Peyer's patch (tissue), 4 donors: ENCODE data around the gene FILIP1. TPM values are rescaled to one million over a fixed set of nuclear protein-coding genes. Genes with fewer than 3 reads are reported as not detected.

Experiments
- DNase-seq, 3 donors: peaks; one replicate each; pipeline ENCODE4 v3.0.0-alpha.2; 2017 to 2019
- H3K27ac ChIP-seq, 4 donors: fragments of 200-600 bp; sonication (generic); one replicate each; pipeline ENCODE4 v1.5.1; 2016 to 2019
- H3K27me3 ChIP-seq, 2 donors: fragments of 200-600 bp; sonication (generic); one replicate each; pipeline ENCODE4 v1.5.1; 2019
- H3K36me3 ChIP-seq, 3 donors: fragments of 200-600 bp; sonication (generic); one replicate each; pipeline ENCODE4 v1.5.1; 2016 to 2019
- H3K4me1 ChIP-seq, 4 donors: fragments of 200-600 bp; sonication (generic); one replicate each; pipeline ENCODE4 v1.5.1; 2016 to 2019
- H3K4me3 ChIP-seq, 4 donors: fragments of 200-600 bp; sonication (generic); 1 replicate in 3 of 4; 2 replicates in 1 of 4; pipeline ENCODE4 v1.5.1; 2016 to 2019; ENCODE audit warnings: mild to moderate bottlenecking in 1 of 4
- H3K9me3 ChIP-seq, 4 donors: fragments of 200-600 bp; sonication (generic); one replicate each; pipeline ENCODE4 v1.5.1; 2016 to 2019; ENCODE audit warnings: mild to moderate bottlenecking in 1 of 4
- POLR2A ChIP-seq, 2 donors: fragments of 450-650 bp; IDR thresholded peaks; one replicate each; pipeline ENCODE4 v1.5.1; 2017; ENCODE audit warnings: antibody characterized with exemption in 2 of 2, mild to moderate bottlenecking in 2 of 2, moderate library complexity in 2 of 2
- small RNA-seq, 2 donors: library from RNA; depleted of rRNA; stranded (forward); fragments of <200 nt; gene quantifications; one replicate each; pipeline ENCODE3, GENCODE V24; 2016
- total RNA-seq, 4 donors: library from RNA; depleted of rRNA; stranded (reverse); fragments of >200 nt; gene quantifications; one replicate each; pipeline ENCODE4 v1.1.0, GENCODE V29; 2016
- TF ChIP-seq, protein P1 (sequence below), 6 experiments: fragments of 450-650 bp in 4 of 6; fragments of 200-600 bp in 2 of 6; sonication (generic) in 1 of 6; IDR thresholded peaks; one replicate each; pipeline ENCODE4 v1.5.1; 2017 to 2019; ENCODE audit warnings: antibody characterized with exemption in 6 of 6, mild to moderate bottlenecking in 3 of 6, moderate library complexity in 1 of 6

FILIP1 gene
- total RNA-seq, 4 donors from 2014 or later: 1.1 to 7.4 (median 4.0) TPM

DNA sequence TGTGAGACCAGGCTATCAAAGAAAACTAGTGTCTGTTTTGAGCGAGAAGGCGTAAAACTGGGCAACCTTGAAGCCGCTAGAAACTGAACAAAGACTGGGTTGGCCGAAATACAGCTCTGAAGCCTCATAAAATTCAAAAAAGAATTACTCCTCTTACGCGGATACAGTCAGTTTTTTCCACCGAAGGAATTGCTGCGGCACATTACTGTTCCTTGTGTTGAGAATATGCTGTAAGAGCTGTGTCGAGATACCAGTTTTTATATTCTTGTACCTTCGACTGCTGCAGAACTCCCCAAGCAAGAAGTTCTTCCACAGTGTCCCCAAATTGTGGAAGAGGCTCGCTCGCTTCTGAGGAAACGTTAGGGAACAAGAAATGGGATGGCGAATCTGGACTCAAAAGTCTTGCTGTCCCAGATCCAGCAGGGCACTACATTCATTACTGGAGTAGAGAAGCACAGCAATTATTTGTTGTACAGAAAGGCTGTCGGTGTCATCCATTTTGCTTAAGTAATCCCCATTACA, 249.5 kb downstream of the FILIP1 start:
- Histone ChIP-seq H3K36me3 (peaks cover 0 to 16% (median 0%) of the 10 kb centered on the region in 3 donors), H3K9me3 (no peaks in the 10 kb centered on the region), H3K4me1 (peaks cover 0 to 28% (median 0%) of the 10 kb centered on the region in 4 donors), H3K27ac (peak overlapping the region; percentile 82 to 96 (median 92)), H3K27me3 (no peaks in the 10 kb centered on the region), H3K4me3 (peak overlapping the region; percentile 59 to 84 (median 77))
- DNase-seq: no peak
- TF ChIP-seq POLR2A (IDR thresholded peaks at IDR 0.05): no peak
- TF ChIP-seq, protein P1, sequence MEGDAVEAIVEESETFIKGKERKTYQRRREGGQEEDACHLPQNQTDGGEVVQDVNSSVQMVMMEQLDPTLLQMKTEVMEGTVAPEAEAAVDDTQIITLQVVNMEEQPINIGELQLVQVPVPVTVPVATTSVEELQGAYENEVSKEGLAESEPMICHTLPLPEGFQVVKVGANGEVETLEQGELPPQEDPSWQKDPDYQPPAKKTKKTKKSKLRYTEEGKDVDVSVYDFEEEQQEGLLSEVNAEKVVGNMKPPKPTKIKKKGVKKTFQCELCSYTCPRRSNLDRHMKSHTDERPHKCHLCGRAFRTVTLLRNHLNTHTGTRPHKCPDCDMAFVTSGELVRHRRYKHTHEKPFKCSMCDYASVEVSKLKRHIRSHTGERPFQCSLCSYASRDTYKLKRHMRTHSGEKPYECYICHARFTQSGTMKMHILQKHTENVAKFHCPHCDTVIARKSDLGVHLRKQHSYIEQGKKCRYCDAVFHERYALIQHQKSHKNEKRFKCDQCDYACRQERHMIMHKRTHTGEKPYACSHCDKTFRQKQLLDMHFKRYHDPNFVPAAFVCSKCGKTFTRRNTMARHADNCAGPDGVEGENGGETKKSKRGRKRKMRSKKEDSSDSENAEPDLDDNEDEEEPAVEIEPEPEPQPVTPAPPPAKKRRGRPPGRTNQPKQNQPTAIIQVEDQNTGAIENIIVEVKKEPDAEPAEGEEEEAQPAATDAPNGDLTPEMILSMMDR (IDR thresholded peaks at IDR 0.05): no peak

DNA sequence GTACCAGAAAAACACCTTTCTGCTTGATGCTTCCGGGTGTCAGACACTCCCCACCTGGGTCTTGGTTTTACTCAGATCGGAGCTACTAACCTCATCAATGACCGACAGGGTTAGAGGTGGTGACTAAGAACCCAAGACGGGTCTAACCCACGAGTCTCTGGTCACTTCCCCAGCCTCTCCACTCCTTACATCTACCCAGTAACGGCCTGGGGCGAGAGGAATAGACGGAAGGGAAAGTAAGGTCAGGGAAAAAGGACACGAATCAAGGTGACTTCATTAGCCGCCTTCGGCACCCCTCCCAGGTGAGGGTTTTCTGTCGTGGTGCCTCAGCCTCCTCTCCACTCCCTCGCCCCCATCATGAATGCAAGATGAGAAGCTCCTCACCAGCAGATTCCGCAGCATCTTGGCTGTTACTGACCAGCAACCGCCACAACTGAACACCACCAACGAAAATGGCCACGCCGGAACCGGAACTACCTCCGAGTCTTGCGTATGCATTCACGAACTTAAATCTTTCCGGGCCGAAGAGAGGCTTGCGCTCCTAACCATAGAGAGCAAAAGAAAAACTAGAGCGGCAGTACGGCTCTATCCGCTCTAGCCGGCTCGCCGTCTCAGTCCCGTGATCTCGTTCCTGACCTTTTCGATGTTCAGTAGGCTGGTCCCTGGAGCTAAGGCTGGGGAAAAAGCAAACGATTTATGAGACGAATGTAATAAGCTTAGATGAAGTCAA, 250.1 kb downstream of the FILIP1 start, which contains the start of gene COX7A2:
COX7A2 (minus strand) TSS at position 469 of the 730 bp plus-strand sequence; CDS start at position 402, 67 bp downstream.
- Histone ChIP-seq H3K4me3 (peak within 1 kb of the TSS; percentile 59 to 84 (median 77)), H3K4me1 (peaks cover 0 to 28% (median 0%) of the 10 kb centered on the region in 4 donors), H3K27ac (peak within 1 kb of the TSS; percentile 82 to 96 (median 92)), H3K9me3 (no peaks in the 10 kb centered on the region), H3K27me3 (no peaks in the 10 kb centered on the region), H3K36me3 (peaks cover 0 to 22% (median 0%) of the 10 kb centered on the region in 3 donors)
- peak; percentile 88 to 96 (median 90) for DNase-seq
- TF ChIP-seq POLR2A (IDR thresholded peaks at IDR 0.05): peak; percentile 68 to 78
- TF ChIP-seq, protein P1 (IDR thresholded peaks at IDR 0.05): no peak

Small RNA genes within 50 kb of the gene (small RNA-seq; reads per million reads assigned to genes)
- 0 reads per million in 2 donors for gene MIR4463
- gene RF00012: 0 reads per million in 2 donors
- gene RNU1-34P: 0 reads per million in 2 donors

Other genes starting within 250 kb of the FILIP1 start
- gene COX7A2, start 250.0 kb downstream of the FILIP1 start, total RNA-seq: 100 to 1,000 TPM in 3 of 4 donors, 10 to 100 TPM in 1; 94.9 to 246 (median 192) TPM
- gene TMEM30A, start 209.0 kb downstream of the FILIP1 start, total RNA-seq: 10 to 100 TPM; 25.6 to 51.5 (median 37.9) TPM
- 100 to 1,000 TPM in 2 of 4 donors, 10 to 100 TPM in 2; 79.9 to 218 (median 91.5) TPM for gene SENP6, start 108.1 kb upstream of the FILIP1 start, total RNA-seq